ACC112 (cell line): ENCODE measurements around the gene PTPN7.
"Not testable (repeated sequence)": the region's sequence is repeated elsewhere in the genome, so short reads cannot be mapped to it uniquely, and the experiment has no call there.

Experiments used
- H2AFZ ChIP-seq: fragments of 200-600 bp; sonication (generic); one replicate; pipeline ENCODE4 v1.6.0; 2017; ENCODE audit warnings: antibody characterized with exemption, low read length; ENCODE audit not compliant: unreplicated experiment
- H3K27ac ChIP-seq: fragments of 200-600 bp; sonication (generic); 2 replicates; pipeline ENCODE4 v1.5.1; 2014; ENCODE audit warnings: low read depth, mild to moderate bottlenecking, antibody characterized with exemption, low read length, moderate library complexity
- H3K27me3 ChIP-seq: fragments of 200-600 bp; sonication (generic); 2 replicates; pipeline ENCODE4 v1.6.1; 2014; ENCODE audit warnings: mild to moderate bottlenecking, antibody characterized with exemption, low read length, moderate library complexity, mixed read lengths; ENCODE audit not compliant: insufficient read depth
- H3K36me3 ChIP-seq: fragments of 200-600 bp; sonication (generic); 2 replicates; pipeline ENCODE4 v1.6.1; 2016; ENCODE audit warnings: mild to moderate bottlenecking, antibody characterized with exemption, low read length, moderate library complexity, mixed read lengths; ENCODE audit not compliant: insufficient read depth
- H3K4me1 ChIP-seq: fragments of 200-600 bp; sonication (generic); one replicate; pipeline ENCODE4 v1.6.1; 2016; ENCODE audit warnings: low read length, mixed read lengths; ENCODE audit not compliant: insufficient read depth, unreplicated experiment, control insufficient read depth
- H3K4me3 ChIP-seq: fragments of 200-600 bp; sonication (generic); 2 replicates; pipeline ENCODE4 v1.5.1; 2014; ENCODE audit warnings: mild to moderate bottlenecking, low read depth, low read length
- H3K79me2 ChIP-seq: fragments of 200-600 bp; sonication (generic); one replicate; pipeline ENCODE4 v1.6.0; 2016; ENCODE audit warnings: low read length; ENCODE audit not compliant: control insufficient read depth, unreplicated experiment, insufficient read depth

PTPN7 gene

GRCh38 chr1:202113690-202114300, 46.6 kb downstream of the PTPN7 start:
- no peaks in the 10 kb centered on the region for H3K36me3 ChIP-seq
- H3K4me1 ChIP-seq: peaks cover 9% of the 10 kb centered on the region
- no peaks in the 10 kb centered on the region for H3K27me3 ChIP-seq
- no peaks in the 10 kb centered on the region for H3K79me2 ChIP-seq
- no peak overlapping the region for H3K27ac ChIP-seq
- H2AFZ ChIP-seq: no peak overlapping the region
- no peak overlapping the region for H3K4me3 ChIP-seq

DNA sequence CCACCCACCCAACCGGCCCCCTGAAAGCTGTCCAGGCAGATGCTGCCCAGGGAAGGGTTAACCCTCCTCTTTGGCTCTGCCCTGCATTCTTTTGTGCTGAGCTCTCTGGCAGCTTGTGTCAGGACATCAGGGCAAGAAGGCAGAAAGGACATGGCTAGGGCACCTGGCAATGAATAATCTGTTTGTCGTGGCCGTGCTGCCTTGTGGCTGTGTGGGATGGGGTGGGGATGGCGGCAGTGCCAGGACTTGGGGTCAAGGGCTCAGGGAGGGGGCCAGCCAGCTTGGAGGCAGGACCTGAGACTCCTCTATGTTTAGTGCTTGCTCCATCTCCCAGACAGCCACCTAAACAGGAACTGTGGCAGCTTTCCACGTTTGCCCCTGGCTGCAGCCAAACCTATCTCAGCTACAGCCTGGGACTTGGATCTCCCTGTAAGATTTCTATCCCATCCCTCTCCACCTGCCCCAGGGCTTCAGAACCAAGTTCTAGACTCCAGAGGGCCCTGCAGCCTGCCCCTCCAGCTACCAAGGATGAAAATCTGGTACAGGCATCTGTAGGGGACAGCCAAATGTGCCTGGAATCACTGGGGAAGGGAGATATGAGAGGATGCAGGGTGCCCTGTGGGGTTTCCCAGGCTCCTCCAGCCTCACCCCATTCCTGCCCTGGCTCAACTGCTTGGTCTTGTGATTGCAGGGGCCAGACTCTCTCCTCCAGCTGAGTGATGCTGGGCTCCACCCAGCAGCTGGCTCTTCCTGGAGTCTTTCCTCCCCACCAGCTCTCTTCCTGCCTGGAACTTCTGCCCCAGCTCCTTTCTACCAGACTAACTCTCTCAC, 47.3 kb downstream of the PTPN7 start:
- H3K4me1 ChIP-seq: peaks cover 7% of the 10 kb centered on the region
- no peaks in the 10 kb centered on the region for H3K79me2 ChIP-seq
- no peak overlapping the region for H3K27ac ChIP-seq
- H3K36me3 ChIP-seq: no peaks in the 10 kb centered on the region
- no peaks in the 10 kb centered on the region for H3K27me3 ChIP-seq
- H2AFZ ChIP-seq: no peak overlapping the region
- no peak overlapping the region for H3K4me3 ChIP-seq

GRCh38 chr1:202111589-202111988, 48.8 kb downstream of the PTPN7 start:
- H3K27me3 ChIP-seq, H3K79me2 ChIP-seq, H3K4me3 ChIP-seq, H3K4me1 ChIP-seq, H2AFZ ChIP-seq, H3K36me3 ChIP-seq, H3K27ac ChIP-seq: not testable (repeated sequence)

DNA sequence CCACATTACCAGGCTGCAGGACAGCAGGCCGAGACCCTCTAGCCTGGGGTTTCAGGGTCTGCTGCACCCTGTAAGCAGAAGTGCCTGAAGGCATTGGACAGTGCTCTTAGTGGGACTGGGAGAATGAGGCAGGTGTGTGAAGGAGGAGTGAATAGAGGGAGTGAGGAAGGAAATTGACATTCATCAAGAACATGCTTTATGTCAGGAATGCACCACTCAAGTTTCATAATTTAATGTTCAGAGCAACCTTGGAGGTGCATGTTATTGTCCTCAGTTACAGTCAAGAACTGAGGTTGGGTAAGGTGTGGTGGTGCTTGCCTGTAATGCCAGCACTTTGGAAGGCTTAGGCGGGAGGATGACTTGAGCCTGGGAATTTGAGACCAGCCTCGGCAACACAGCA, 49.4 kb downstream of the PTPN7 start:
- peaks cover 13% of the 10 kb centered on the region for H3K4me1 ChIP-seq
- H2AFZ ChIP-seq: no peak overlapping the region
- H3K36me3 ChIP-seq: no peaks in the 10 kb centered on the region
- H3K4me3 ChIP-seq: no peak overlapping the region
- no peaks in the 10 kb centered on the region for H3K27me3 ChIP-seq
- H3K27ac ChIP-seq: no peak overlapping the region
- H3K79me2 ChIP-seq: no peaks in the 10 kb centered on the region

- no peaks in the 10 kb centered on the region for H3K36me3 ChIP-seq
- H3K4me1 ChIP-seq: peaks cover 19% of the 10 kb centered on the region
- H3K4me3 ChIP-seq: no peak overlapping the region
- H3K27me3 ChIP-seq: no peaks in the 10 kb centered on the region
- no peak overlapping the region for H3K27ac ChIP-seq
- H2AFZ ChIP-seq: no peak overlapping the region
- no peaks in the 10 kb centered on the region for H3K79me2 ChIP-seq
These were observed 52.3 kb downstream of the PTPN7 start for GRCh38 chr1:202107801-202108731.

DNA sequence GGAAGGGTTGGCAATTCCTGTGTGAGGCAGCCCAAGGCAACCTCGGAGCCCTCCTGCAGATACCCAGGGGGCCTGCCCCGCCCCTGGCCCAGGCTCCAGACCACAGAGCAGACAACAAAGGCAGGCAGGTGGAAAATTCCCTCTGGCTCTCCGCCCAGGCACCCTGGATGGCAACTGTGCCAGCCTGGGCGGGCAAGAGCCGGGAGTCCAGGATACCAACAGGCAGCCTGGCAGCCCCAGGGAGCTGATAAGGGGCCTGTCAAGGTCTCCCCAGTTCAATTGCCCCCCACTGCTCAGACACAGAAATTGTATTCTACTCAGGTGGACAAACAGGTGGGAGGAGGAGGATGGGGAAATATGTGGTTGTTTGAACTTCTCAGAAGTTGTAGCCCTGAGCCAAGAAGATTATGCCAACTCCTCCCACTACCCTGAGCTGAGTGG, 53.1 kb downstream of the PTPN7 start:
- H3K4me1 ChIP-seq: peaks cover 15% of the 10 kb centered on the region
- H3K27ac ChIP-seq: no peak overlapping the region
- no peaks in the 10 kb centered on the region for H3K36me3 ChIP-seq
- H2AFZ ChIP-seq: no peak overlapping the region
- no peak overlapping the region for H3K4me3 ChIP-seq
- no peaks in the 10 kb centered on the region for H3K79me2 ChIP-seq
- H3K27me3 ChIP-seq: no peaks in the 10 kb centered on the region

GRCh38 chr1:202106340-202107254, 53.8 kb downstream of the PTPN7 start:
- Histone ChIP-seq H3K36me3 (no peaks in the 10 kb centered on the region), H3K4me3 (no peak overlapping the region), H3K79me2 (no peaks in the 10 kb centered on the region), H3K27me3 (no peaks in the 10 kb centered on the region), H2AFZ (no peak overlapping the region), H3K4me1 (peaks cover 15% of the 10 kb centered on the region), H3K27ac (no peak overlapping the region)

DNA sequence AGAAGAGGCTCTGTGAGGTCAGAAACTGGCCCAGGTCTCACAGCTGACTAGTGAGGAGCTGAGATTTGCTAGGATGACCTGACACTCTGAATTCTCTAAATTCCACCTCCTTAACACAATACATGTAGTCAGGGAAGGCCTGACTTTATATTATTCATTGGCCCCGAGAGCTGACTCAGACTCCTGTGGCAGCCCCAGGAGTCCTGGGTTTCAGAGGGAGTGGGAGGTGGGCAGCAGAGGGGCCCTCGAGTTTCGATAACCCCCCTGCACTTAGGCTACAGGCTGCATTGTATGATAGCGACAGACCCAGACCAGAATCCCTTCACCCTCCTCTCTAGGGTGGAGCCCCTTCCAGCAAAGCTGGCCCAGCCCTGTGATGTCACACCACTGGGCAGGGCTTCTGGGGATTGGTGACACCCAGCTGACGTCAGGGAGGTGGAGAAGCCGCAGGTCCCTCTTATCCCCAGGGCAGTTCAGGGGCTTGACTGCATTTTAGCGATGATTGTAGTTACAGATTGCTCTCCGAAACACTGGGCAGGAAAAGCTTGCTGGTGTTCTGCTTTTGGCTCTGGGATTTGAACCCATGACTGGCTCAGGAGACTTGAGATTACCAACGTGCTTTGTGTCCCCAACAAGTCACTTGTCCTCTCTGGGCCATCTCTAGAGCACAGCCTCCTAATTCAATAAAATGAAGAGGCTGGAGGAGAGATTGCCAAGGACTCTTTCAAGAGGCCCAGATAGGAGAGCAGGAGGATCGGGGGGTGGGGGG, 54.6 kb downstream of the PTPN7 start:
- H3K27me3 ChIP-seq: no peaks in the 10 kb centered on the region
- H3K4me3 ChIP-seq: no peak overlapping the region
- H2AFZ ChIP-seq: peak overlapping the region; percentile 55
- no peaks in the 10 kb centered on the region for H3K36me3 ChIP-seq
- no peak overlapping the region for H3K27ac ChIP-seq
- no peaks in the 10 kb centered on the region for H3K79me2 ChIP-seq
- H3K4me1 ChIP-seq: peaks cover 15% of the 10 kb centered on the region

DNA sequence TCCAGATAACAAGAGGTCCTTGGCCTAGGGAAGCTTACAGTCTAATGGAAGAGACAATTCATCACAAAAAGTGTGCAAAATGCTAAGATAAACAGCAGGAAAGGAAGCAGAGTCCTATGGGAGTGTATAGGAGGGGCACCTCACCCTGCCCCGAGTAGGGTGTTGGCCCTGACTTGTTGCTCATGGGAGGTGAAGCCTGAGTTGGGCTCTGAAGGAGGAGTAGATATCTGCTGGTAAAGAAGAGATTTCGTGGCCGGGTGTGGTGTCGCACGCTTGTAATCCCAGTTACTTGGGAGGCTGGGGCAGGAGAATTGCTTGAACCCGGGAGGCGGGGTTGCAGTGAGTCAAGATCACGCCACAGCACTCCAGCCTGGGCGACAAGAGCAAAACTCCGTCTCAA, 56.3 kb downstream of the PTPN7 start:
- Histone ChIP-seq H3K27ac (no peak overlapping the region), H3K27me3 (no peaks in the 10 kb centered on the region), H3K4me1 (peaks cover 15% of the 10 kb centered on the region), H3K79me2 (no peaks in the 10 kb centered on the region), H3K4me3 (no peak overlapping the region), H3K36me3 (no peaks in the 10 kb centered on the region), H2AFZ (no peak overlapping the region)
